IPS-15b (cell line): ENCODE results near the gene CETN3.
"Not testable (repeated sequence)": the region's sequence is repeated elsewhere in the genome, so short reads cannot be mapped to it uniquely, and the experiment has no call there.

Experiments used
- H3K27me3 ChIP-seq: one replicate; pipeline ENCODE4 v1.6.1; 2013; ENCODE audit warnings: low read length; ENCODE audit not compliant: control insufficient read depth, insufficient read depth
- H3K36me3 ChIP-seq: one replicate; pipeline ENCODE4 v1.6.1; 2013; ENCODE audit warnings: low read length; ENCODE audit not compliant: control insufficient read depth, insufficient read depth
- H3K4me1 ChIP-seq: one replicate; pipeline ENCODE4 v1.6.1; 2013; ENCODE audit warnings: mild to moderate bottlenecking, low read length; ENCODE audit not compliant: control insufficient read depth, insufficient read depth
- H3K4me3 ChIP-seq: one replicate; pipeline ENCODE4 v1.5.1; 2013; ENCODE audit warnings: low read depth, low read length
- H3K9ac ChIP-seq: one replicate; pipeline ENCODE4 v1.6.1; 2013; ENCODE audit warnings: low read depth, mild to moderate bottlenecking, low read length
- H3K9me3 ChIP-seq: one replicate; pipeline ENCODE4 v1.6.1; 2013; ENCODE audit warnings: mild to moderate bottlenecking, low read length; ENCODE audit not compliant: control insufficient read depth, insufficient read depth

CETN3 gene

DNA sequence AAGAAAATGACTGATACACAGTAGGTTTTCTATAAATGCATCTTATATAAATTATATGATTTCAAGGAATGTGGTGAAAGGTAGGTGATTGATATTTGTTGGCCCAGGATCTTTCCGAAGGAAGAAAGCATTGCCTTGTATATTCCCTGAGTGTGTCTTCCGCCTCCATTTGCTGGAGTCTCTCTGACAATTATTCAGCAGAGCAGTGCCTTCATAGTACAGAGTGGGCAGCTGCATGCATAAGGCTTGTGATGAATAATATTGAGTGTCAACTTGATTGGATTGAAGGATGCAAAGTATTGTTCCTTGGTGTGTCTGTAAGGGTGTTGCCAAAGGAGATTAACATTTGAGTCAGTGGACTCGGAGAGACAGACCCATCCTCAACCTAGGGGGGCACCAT lies 58.5 kb downstream of the CETN3 start:
- H3K36me3 ChIP-seq: no peaks in the 10 kb centered on the region
- no peaks in the 10 kb centered on the region for H3K9me3 ChIP-seq
- no peak overlapping the region for H3K4me3 ChIP-seq
- no peaks in the 10 kb centered on the region for H3K4me1 ChIP-seq
- H3K27me3 ChIP-seq: no peaks in the 10 kb centered on the region
- no peak overlapping the region for H3K9ac ChIP-seq

DNA sequence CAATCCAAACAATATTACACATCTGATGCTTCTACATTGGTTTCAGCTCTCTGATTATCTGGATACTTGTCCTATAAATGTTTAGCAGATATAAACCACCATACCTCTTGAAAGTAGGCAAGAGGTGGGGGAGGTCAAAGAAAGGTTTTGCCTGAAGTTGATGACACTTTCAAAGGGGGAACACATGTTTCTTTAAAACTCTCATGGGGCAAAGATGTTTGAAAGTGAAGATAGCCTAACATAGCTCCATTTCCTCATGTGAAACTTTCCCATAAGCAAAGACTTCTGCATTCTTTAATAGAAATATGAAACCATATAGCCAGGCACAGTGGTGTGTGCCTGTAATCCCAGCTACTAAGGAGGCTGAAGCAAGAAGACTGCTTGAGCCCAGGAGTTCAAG lies 62.1 kb downstream of the CETN3 start:
- Histone ChIP-seq H3K36me3 (no peaks in the 10 kb centered on the region), H3K4me1 (no peaks in the 10 kb centered on the region), H3K9ac (no peak overlapping the region), H3K9me3 (no peaks in the 10 kb centered on the region), H3K4me3 (no peak overlapping the region), H3K27me3 (no peaks in the 10 kb centered on the region)

DNA sequence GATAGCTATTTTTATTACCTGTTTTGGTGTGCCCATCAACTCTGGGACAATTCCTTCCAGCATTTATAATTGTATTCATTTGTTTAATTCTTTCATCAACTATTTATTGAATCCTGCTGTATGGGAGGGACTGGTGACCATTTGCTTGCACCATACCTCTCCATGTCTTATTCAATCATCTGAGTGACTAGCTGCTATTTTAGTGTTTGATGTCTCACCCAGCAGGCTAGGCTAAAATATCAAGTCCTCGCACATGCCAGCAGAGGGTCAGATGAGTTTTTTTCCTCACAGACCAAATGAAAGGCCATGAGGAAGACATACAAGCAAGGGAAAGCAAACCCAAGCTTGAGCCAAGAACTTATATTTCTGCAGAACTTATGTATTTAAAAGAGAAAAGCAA lies 63.9 kb downstream of the CETN3 start:
- Histone ChIP-seq H3K27me3 (no peaks in the 10 kb centered on the region), H3K36me3 (no peaks in the 10 kb centered on the region), H3K4me1 (no peaks in the 10 kb centered on the region)

GRCh38 chr5:90344689-90345088 lies 64.9 kb downstream of the CETN3 start:
- no peaks in the 10 kb centered on the region for H3K36me3 ChIP-seq

More for the DNA sequence above, 63.9 kb downstream of the CETN3 start:
- no peaks in the 10 kb centered on the region for H3K9me3 ChIP-seq
- no peak overlapping the region for H3K9ac ChIP-seq
- H3K4me3 ChIP-seq: no peak overlapping the region

DNA sequence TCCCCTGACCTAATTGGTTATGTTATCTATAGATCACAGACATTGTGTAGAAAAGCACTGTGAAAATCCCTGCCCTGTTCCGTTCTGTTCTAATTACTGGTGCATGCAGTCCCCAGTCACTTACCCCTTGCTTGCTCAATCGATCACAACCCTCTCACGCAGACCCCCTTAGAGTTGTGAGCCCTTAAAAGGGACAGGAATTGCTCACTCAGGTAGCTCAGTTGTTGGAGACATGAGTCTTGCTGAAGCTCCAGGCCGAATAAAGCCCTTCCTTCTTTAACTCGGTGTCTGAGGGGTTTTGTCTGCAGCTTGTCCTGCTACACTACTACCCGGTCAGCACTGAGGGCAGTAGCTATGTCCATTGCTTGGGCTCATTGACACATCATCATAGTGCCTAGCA lies 65.8 kb downstream of the CETN3 start:
- not testable (repeated sequence) for H3K4me1 ChIP-seq, H3K27me3 ChIP-seq, H3K36me3 ChIP-seq, H3K4me3 ChIP-seq, H3K9ac ChIP-seq, H3K9me3 ChIP-seq

More at GRCh38 chr5:90344689-90345088, 64.9 kb downstream of the CETN3 start:
- Histone ChIP-seq H3K4me1 (no peaks in the 10 kb centered on the region), H3K27me3 (no peaks in the 10 kb centered on the region), H3K4me3 (no peak overlapping the region), H3K9me3 (no peaks in the 10 kb centered on the region), H3K9ac (no peak overlapping the region)

- H3K4me1 ChIP-seq: no peaks in the 10 kb centered on the region
- H3K27me3 ChIP-seq: no peaks in the 10 kb centered on the region
- no peak overlapping the region for H3K4me3 ChIP-seq
- no peaks in the 10 kb centered on the region for H3K36me3 ChIP-seq
- no peak overlapping the region for H3K9ac ChIP-seq
- no peaks in the 10 kb centered on the region for H3K9me3 ChIP-seq
These were observed 67.0 kb downstream of the CETN3 start for GRCh38 chr5:90342576-90342975.
